ENCODE results near the gene LTBP4. TPM values are rescaled to one million over a fixed set of nuclear protein-coding genes. Genes with fewer than 3 reads are reported as not detected.

Gene LTBP4
- total RNA-seq, 1 donor from 2014 or later = 25.3 TPM

Other genes starting within 250 kb of the LTBP4 start
- gene HIPK4, start 211.2 kb upstream of the LTBP4 start, total RNA-seq = not detected
- gene PRX, start 188.0 kb upstream of the LTBP4 start, total RNA-seq = 1.2 TPM
- gene SERTAD1, start 175.4 kb upstream of the LTBP4 start, total RNA-seq = 2.0 TPM
- gene SERTAD3, start 157.0 kb upstream of the LTBP4 start, total RNA-seq = 7.3 TPM
- 29.3 TPM for gene BLVRB, start 135.6 kb upstream of the LTBP4 start, total RNA-seq
- 23.2 TPM for gene SPTBN4, start 134.4 kb upstream of the LTBP4 start, total RNA-seq
- gene SHKBP1, start 24.5 kb upstream of the LTBP4 start, total RNA-seq = 1.6 TPM
- gene NUMBL, start 89.3 kb downstream of the LTBP4 start, total RNA-seq = 16.7 TPM
- gene COQ8B, start 115.5 kb downstream of the LTBP4 start, total RNA-seq = 24.5 TPM
- gene ITPKC, start 115.7 kb downstream of the LTBP4 start, total RNA-seq = 5.7 TPM
- gene ACTMAP, start 149.1 kb downstream of the LTBP4 start, total RNA-seq = under 0.01 TPM
- 23.6 TPM for gene SNRPA, start 149.8 kb downstream of the LTBP4 start, total RNA-seq
- not detected for gene MIA, start 174.2 kb downstream of the LTBP4 start, total RNA-seq
- gene RAB4B, start 176.9 kb downstream of the LTBP4 start, total RNA-seq = 6.1 TPM
- 46.5 TPM for gene EGLN2, start 197.8 kb downstream of the LTBP4 start, total RNA-seq
- gene CYP2A6, start 249.1 kb downstream of the LTBP4 start, total RNA-seq = not detected